GM12878 (cell line): ENCODE measurements around the gene MFSD6. TPM values are rescaled to one million over a fixed set of nuclear protein-coding genes. Genes with fewer than 3 reads are reported as not detected.

Experiments
- ATAC-seq: fragments of 200-7000 bp; cut with Tn5 transposase; 3 replicates; pipeline ENCODE4 v1.9.1; 2020; ENCODE audit warnings: mild to moderate bottlenecking, moderate library complexity
- BruUV-seq: library from RNA; stranded (reverse); fragments of 400-500 nt; replicated peaks from 2 replicates; lab custom pipeline; 2021; lab: Mats Ljungman, UMichigan
- CTCF ChIA-PET: fragments of 300-600 bp; sonication (Branson Sonifier 250); formaldehyde crosslinking; extraction: SDS; loops from one replicate; lab custom pipeline; 2021; ENCODE audit warnings: inconsistent platforms; lab: Yijun Ruan, JAX
- POLR2A ChIA-PET: fragments of 350-600 bp; formaldehyde crosslinking; extraction: SDS; loops from one replicate; lab custom pipeline; 2021; ENCODE audit warnings: inconsistent platforms; lab: Charles Lee
- RAD21 ChIA-PET: fragments of 300-600 bp; sonication (Branson Sonifier 250); formaldehyde crosslinking; loops from one replicate; lab custom pipeline; 2023; ENCODE audit warnings: antibody characterized with exemption; ENCODE audit not compliant: unreplicated experiment; lab: Charles Lee
- SMC1A ChIA-PET: fragments of 300-600 bp; sonication (Branson Sonifier 250); formaldehyde crosslinking; loops from one replicate; lab custom pipeline; 2023; ENCODE audit not compliant: unreplicated experiment, uncharacterized antibody; lab: Charles Lee
- DNase-seq: peaks from one replicate; pipeline ENCODE4 v3.0.0-alpha.2; 2011; ENCODE audit warnings: low read depth, low spot score
- FAIRE-seq: peaks from 3 replicates; lab custom pipeline; 2011; peaks lifted over from hg19 to GRCh38; lab: Jason Lieb, UNC
- H2AFZ ChIP-seq: 2 replicates; pipeline ENCODE4 v1.6.0; 2011; ENCODE audit warnings: low read depth, low read length, control low read depth; ENCODE audit not compliant: control insufficient read depth
- H3K27ac ChIP-seq: 2 replicates; pipeline ENCODE4 v1.5.1; 2011; ENCODE audit warnings: control low read depth; ENCODE audit not compliant: control insufficient read depth, insufficient read depth
- H3K27me3 ChIP-seq, 2 experiments: replicated peaks in 1 of 2; 2 replicates each; pipeline versions ENCODE4 v1.6.0 to v1.6.1; 2011; ENCODE audit warnings: low read length in 1 of 2; ENCODE audit not compliant: control insufficient read depth in 2 of 2, insufficient read depth in 2 of 2
- H3K36me3 ChIP-seq, 2 experiments: 2 replicates each; pipeline ENCODE4 v1.5.1; 2011; ENCODE audit warnings: low read length in 1 of 2; ENCODE audit not compliant: control insufficient read depth in 2 of 2, insufficient read depth in 2 of 2
- H3K4me1 ChIP-seq: 2 replicates; pipeline ENCODE4 v1.6.1; 2011; ENCODE audit warnings: mild to moderate bottlenecking, low read length, moderate library complexity, mixed read lengths; ENCODE audit not compliant: control insufficient read depth, insufficient read depth
- H3K4me2 ChIP-seq: 2 replicates; pipeline ENCODE4 v1.6.0; 2011; ENCODE audit warnings: control low read depth; ENCODE audit not compliant: control insufficient read depth, insufficient read depth
- H3K4me3 ChIP-seq: fragments of 200-600 bp; sonication (generic); 2 replicates; pipeline ENCODE4 v1.5.1; 2016
- H3K79me2 ChIP-seq: 2 replicates; pipeline ENCODE4 v1.6.0; 2011; ENCODE audit warnings: low read length; ENCODE audit not compliant: control insufficient read depth, insufficient read depth
- H3K9ac ChIP-seq: 2 replicates; pipeline ENCODE4 v1.8.0; 2011; ENCODE audit warnings: low read length, control low read depth, mixed read lengths; ENCODE audit not compliant: control insufficient read depth, insufficient read depth
- H3K9me3 ChIP-seq: replicated peaks from 3 replicates; pipeline ENCODE4 v1.5.1; 2011; ENCODE audit warnings: mild to moderate bottlenecking, low read length; ENCODE audit not compliant: control insufficient read depth, insufficient read depth
- H4K20me1 ChIP-seq: 2 replicates; pipeline ENCODE4 v1.6.0; 2011; ENCODE audit not compliant: control insufficient read depth, insufficient read depth
- CHD2 ChIP-seq: IDR thresholded peaks from 2 replicates; pipeline ENCODE4 v1.6.1; 2011; ENCODE audit warnings: low read depth, low read length, improper control_type of control experiment, borderline replicate concordance
- GATAD2B ChIP-seq: fragments of 450-650 bp; conservative IDR thresholded peaks from 2 replicates; pipeline ENCODE4 v1.6.1; 2017; ENCODE audit warnings: low read depth, mild to moderate bottlenecking, moderate library complexity
- MEF2A ChIP-seq: IDR thresholded peaks from 2 replicates; pipeline ENCODE4 v1.6.1; 2011; ENCODE audit warnings: low read depth, mild to moderate bottlenecking, low read length, moderate library complexity; ENCODE audit not compliant: insufficient read depth
- NR2C2 ChIP-seq: IDR thresholded peaks from 2 replicates; pipeline ENCODE4 v1.6.1; 2011; ENCODE audit warnings: borderline replicate concordance, low read depth; ENCODE audit not compliant: control insufficient read depth, insufficient read length
- SKIL ChIP-seq: fragments of 450-650 bp; IDR thresholded peaks from 2 replicates; pipeline ENCODE4 v1.6.1; 2017; ENCODE audit warnings: mild to moderate bottlenecking, low read depth, inconsistent platforms; ENCODE audit not compliant: poor library complexity, severe bottlenecking
- SREBF2 ChIP-seq: IDR thresholded peaks from 2 replicates; pipeline ENCODE4 v1.6.1; 2012; ENCODE audit warnings: mild to moderate bottlenecking, low read length
- STAT1 ChIP-seq: fragments of 450-650 bp; conservative IDR thresholded peaks from 2 replicates; pipeline ENCODE4 v1.6.1; 2014; ENCODE audit warnings: antibody characterized with exemption, mild to moderate bottlenecking
- ZNF622 ChIP-seq: fragments of 450-650 bp; IDR thresholded peaks from 2 replicates; pipeline ENCODE4 v1.6.1; 2017; ENCODE audit warnings: mild to moderate bottlenecking, inconsistent platforms
- ZZZ3 ChIP-seq: IDR thresholded peaks from 2 replicates; pipeline ENCODE4 v1.6.1; 2011; ENCODE audit warnings: low read depth; ENCODE audit not compliant: control insufficient read depth, insufficient read length
- WGBS: methylation state at CpG from one replicate; pipeline ENCODE4 v1.1.6; 2016; ENCODE audit warnings: low lambda C conversion rate; ENCODE audit not compliant: insufficient replicate concordance, insufficient coverage; ENCODE audit errors: missing lambda C conversion rate; 5-methylcytosine and 5-hydroxymethylcytosine counted together
- in situ Hi-C: fragments of 300-500 bp; cut with MboI; formaldehyde crosslinking; loops from 9 replicates; pipeline ENCODE4 v1.14.3; 2018; ENCODE audit warnings: mixed read lengths
- intact Hi-C: fragments of 100-400 bp; cut with micrococcal nuclease; formaldehyde crosslinking; loops from one replicate; pipeline ENCODE4 v1.14.2; 2022; ENCODE audit not compliant: unreplicated experiment
- polyA plus RNA-seq, 11 experiments: library from polyadenylated mRNA; depleted of rRNA in 4 of 11; unstranded in 6 of 11; stranded (reverse) in 5 of 11; fragments of >200 nt; fragmentation: Nextera tagmentation in 4 of 11; fragmentation: Illumina TruSeq in 1 of 11; extraction: Ambion mirVana in 4 of 11; extraction: Trizol in 1 of 11; gene quantifications; 1 replicate in 1 of 11; 2 replicates in 10 of 11; pipeline versions ENCODE4 v1.2.1 to v1.2.3, GENCODE V29; 2011 to 2016; ENCODE audit warnings: inconsistent platforms in 2 of 11, missing spikeins in 2 of 11, low read depth in 1 of 11
- total RNA-seq, 4 experiments: library from RNA; depleted of rRNA in 3 of 4; stranded (reverse); fragments of >200 nt in 3 of 4; fragmentation: Illumina TruSeq in 1 of 4; extraction: Trizol in 1 of 4; gene quantifications; 2 replicates each; pipeline versions ENCODE4 v1.2.1 to v1.2.3, GENCODE V29; 2013 to 2021

The MFSD6 gene
- total and polyA plus RNA-seq, 10 of the 15 experiments (the other 5 are each of a cell fraction or from before 2014, with no cell fraction given), result 6.7 to 42.6 (median 24.2) TPM

- peaks cover 5% of the 10 kb centered on the region for H3K4me1 ChIP-seq
- DNase-seq (no peak), ATAC-seq (no peak), FAIRE-seq (no peak)
- no peaks in the 10 kb centered on the region for H3K27me3 ChIP-seq
- intact Hi-C loops (no loop called here), in situ Hi-C loops (no loop called here)
- ChIA-PET CTCF (interaction anchor here (0.6 to 1.1 kb wide), 2 partner anchors 130 to 235 kb away, joined by 3 to 4 read pairs; no protein-coding TSS in a partner anchor), SMC1A (interaction anchor here (1.0 to 4.7 kb wide), 4 partner anchors 9 to 23 kb away, joined by 3 to 47 read pairs (median 18); no protein-coding TSS in a partner anchor), POLR2A (interaction anchor here (0.6 kb wide), 2 partner anchors 21 to 59 kb away, joined by 4 to 5 read pairs; no protein-coding TSS in a partner anchor), RAD21 (interaction anchor here (0.6 to 1.2 kb wide), 2 partner anchors 30 to 235 kb away, joined by 3 to 4 read pairs; no protein-coding TSS in a partner anchor)
- WGBS, result 100% methylated on average over 1 of the region's 1 CpG
- peaks cover 0 to 5% of the 10 kb centered on the region in 2 experiments; a peak in 1 of 4 replicates for H3K36me3 ChIP-seq
- H3K9me3 ChIP-seq, result no peaks in the 10 kb centered on the region
- BruUV-seq, result no TSS peak
- no peaks in the 10 kb centered on the region for H4K20me1 ChIP-seq
- peaks cover 31% of the 10 kb centered on the region for H3K79me2 ChIP-seq
- H3K27ac ChIP-seq, result no peak overlapping the region
- H3K4me2 ChIP-seq, result no peak overlapping the region
- H3K9ac ChIP-seq, result no peak overlapping the region
- H2AFZ ChIP-seq, result no peak overlapping the region
- TF ChIP-seq ZNF622 (no peak), SKIL (no peak), ZZZ3 (no peak), CHD2 (no peak), NR2C2 (no peak), STAT1 (no peak), MEF2A (no peak), SREBF2 (no peak), GATAD2B (no peak)
- no peak overlapping the region for H3K4me3 ChIP-seq
Measured at GRCh38 chr2:190444976-190445375, 36.8 kb downstream of the MFSD6 start.
